ENCODE results near the gene CADPS.
A peak's percentile ranks its signal among the peaks of the same experiment; 100 is the strongest.

Gene CADPS

DNA sequence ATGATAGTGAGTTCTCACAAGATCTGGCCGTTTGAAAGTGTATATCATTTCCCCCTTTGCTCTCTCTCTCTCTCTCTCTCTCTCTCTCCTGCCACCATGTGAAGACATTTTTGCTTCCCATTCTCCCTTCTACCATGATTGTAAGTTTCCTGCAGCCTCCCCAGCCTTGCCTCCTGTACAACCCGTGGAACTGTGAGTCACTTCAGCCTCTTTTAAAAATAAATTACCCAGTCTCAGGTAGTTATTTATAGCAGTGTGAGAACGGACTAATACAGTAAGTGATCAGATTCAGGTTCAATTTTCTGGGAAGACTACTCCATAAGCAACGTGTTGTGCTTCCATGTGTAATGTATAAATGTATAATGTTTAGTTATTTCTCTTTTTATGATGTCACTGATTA lies 29.2 kb downstream of the CADPS start:
- Histone ChIP-seq H3K4me1 (peaks cover 0 to 17% (median 9%) of the 10 kb centered on the region in 10 experiments; a peak in 14 of 20 replicates), H3K27ac (no peak overlapping the region), H3K9ac (no peak overlapping the region), H3K4me2 (no peak overlapping the region), H3K27me3 (no peaks in the 10 kb centered on the region), H3K4me3 (no peak overlapping the region), H3K36me3 (no peaks in the 10 kb centered on the region), H4K20me1 (no peaks in the 10 kb centered on the region), H3K9me3 (replicated peaks in 1 of 11) (no peaks in the 10 kb centered on the region)
- no peak for TF ChIP-seq Cebpa-rat (IDR thresholded peaks at IDR 0.05)

DNA sequence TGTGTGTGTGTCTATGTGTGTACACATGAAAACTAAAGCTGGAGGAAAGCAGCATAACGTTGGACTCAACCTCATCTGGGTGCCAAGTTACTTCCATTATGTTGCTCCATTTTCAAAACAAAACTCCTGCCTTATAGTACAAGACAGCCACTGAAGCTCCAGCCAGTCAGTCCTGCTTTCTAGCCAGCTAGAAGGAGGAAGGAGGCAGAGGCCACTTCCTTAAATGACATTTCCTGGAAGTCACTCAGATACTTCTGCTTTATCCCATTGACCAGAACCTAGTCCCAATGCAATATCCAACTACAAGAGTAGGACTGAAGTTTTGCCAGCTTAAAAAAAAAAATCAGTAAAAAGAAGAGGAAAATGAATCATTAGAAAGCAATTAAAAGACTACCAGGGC lies 31.7 kb downstream of the CADPS start:
- Histone ChIP-seq H3K36me3 (no peaks in the 10 kb centered on the region), H3K4me1 (peaks cover 0 to 17% (median 9%) of the 10 kb centered on the region in 10 experiments; a peak in 14 of 20 replicates), H4K20me1 (no peaks in the 10 kb centered on the region), H3K9ac (no peak overlapping the region), H3K9me3 (replicated peaks in 1 of 11) (no peaks in the 10 kb centered on the region), H3K27ac (no peak overlapping the region), H3K4me2 (peak overlapping the region in 7 of 11 experiments; percentile 1 to 50 (median 37); a peak in 10 of 22 replicates), H3K27me3 (no peaks in the 10 kb centered on the region), H3K4me3 (no peak overlapping the region)
- no peak for TF ChIP-seq Cebpa-rat (IDR thresholded peaks at IDR 0.05)

DNA sequence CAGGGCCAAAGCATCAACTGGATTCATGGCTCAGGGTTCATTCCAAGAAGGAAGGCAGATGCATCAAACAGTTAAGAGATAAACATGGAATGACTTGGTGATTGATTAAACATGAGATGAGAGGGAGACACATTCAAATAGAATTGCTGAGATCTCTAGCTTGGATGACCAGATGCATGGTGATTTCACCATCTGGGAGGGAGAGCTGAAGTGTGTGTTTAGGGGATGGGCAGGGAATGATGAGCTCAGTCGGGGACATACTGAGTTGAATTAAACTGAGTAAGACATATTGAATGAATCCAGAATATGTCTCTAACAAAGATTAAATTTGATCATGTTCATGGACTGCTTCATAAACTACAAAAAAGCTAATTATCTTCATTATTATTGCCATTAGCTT lies 35.5 kb downstream of the CADPS start:
- no peak overlapping the region for H3K27ac ChIP-seq
- no peak for TF ChIP-seq Cebpa-rat (IDR thresholded peaks at IDR 0.05)
- H3K4me1 ChIP-seq = peaks cover 0 to 43% (median 24%) of the 10 kb centered on the region in 10 experiments; a peak in 17 of 20 replicates
- H3K9me3 ChIP-seq (replicated peaks in 1 of 11) = no peaks in the 10 kb centered on the region
- no peaks in the 10 kb centered on the region for H3K36me3 ChIP-seq
- H3K27me3 ChIP-seq = no peaks in the 10 kb centered on the region
- no peaks in the 10 kb centered on the region for H4K20me1 ChIP-seq
- no peak overlapping the region for H3K4me2 ChIP-seq
- no peak overlapping the region for H3K4me3 ChIP-seq
- no peak overlapping the region for H3K9ac ChIP-seq

DNA sequence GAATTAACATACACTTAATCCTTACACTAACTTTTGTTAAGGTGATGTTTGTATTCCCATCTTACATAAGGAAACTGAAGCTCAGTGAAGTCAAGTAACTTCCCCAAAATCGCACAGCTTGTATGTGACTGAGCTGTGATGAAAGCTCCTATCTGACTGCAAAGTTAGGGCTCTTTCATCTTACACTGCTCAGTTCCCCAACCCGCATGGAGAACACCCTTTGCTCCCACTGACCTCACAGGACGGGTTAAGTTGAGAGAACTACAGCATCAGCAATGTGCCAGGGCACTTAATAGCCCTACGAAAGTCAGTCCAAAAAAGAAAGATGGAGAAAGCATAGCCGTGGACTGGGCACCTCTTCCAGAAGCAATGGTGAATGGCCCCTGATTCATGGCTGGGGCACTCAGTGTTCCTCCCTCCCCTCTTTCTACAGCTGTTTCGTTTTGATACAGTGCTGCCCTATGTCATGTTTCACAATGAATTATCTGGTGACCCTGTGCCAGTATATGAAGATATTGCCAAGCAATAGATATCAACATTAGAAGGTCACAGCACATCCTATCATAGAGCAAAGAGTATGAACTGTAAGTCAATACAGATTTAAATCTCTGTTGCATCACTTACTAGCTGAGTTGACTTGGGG lies 38.0 kb downstream of the CADPS start:
- Histone ChIP-seq H3K4me2 (peak overlapping the region in 1 of 11 experiments; percentile 39; a peak in 2 of 22 replicates), H3K9ac (no peak overlapping the region), H3K27me3 (no peaks in the 10 kb centered on the region), H3K9me3 (replicated peaks in 1 of 11) (no peaks in the 10 kb centered on the region), H3K36me3 (no peaks in the 10 kb centered on the region), H3K4me3 (no peak overlapping the region), H3K4me1 (peaks cover 0 to 31% (median 15%) of the 10 kb centered on the region in 10 experiments; a peak in 15 of 20 replicates), H3K27ac (no peak overlapping the region), H4K20me1 (no peaks in the 10 kb centered on the region)
- no peak for TF ChIP-seq Cebpa-rat (IDR thresholded peaks at IDR 0.05)

DNA sequence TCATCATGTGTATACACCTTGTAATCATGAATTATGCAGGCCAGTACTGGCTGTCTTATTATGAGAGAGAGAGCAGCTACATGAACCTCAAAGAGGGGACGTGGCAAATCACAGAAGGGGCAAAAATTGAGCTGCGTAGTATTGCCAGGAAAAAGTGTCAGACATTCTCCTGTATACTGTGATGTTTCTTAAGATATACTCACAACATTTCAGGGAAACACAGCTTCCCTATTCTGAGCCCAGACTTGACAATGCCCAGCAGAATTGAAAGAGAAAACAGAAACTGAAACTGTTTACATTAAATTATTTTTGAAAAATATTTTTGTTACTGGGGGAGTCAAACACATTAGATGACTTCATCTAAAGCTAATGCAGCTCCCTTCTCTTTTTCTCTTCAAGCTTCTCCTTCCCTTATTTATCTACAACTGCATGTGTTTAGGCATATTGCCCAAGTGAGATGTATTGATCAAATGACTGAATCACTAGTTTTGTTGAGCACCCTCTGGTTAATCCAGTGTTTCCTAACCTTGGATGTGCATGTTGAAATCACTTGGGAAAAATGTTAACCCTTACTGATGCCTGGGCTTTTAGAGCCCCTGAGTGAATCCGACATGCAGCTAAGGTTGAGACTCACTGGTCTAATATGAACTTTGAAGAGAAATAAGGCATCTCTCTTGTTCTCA lies 39.5 kb downstream of the CADPS start:
- Histone ChIP-seq H4K20me1 (no peaks in the 10 kb centered on the region), H3K4me2 (peak overlapping the region in 10 of 11 experiments; percentile 1 to 76 (median 53); a peak in 17 of 22 replicates), H3K36me3 (no peaks in the 10 kb centered on the region), H3K9ac (peak overlapping the region in 3 of 11 experiments; percentile 29 to 34 (median 33); a peak in 5 of 22 replicates), H3K4me1 (peaks cover 0 to 31% (median 15%) of the 10 kb centered on the region in 10 experiments; a peak in 15 of 20 replicates), H3K27me3 (no peaks in the 10 kb centered on the region), H3K27ac (peak overlapping the region in 9 of 11 experiments; percentile 37 to 71 (median 48); a peak in 16 of 22 replicates), H3K4me3 (peak overlapping the region in 1 of 10 experiments; percentile 7; a peak in 1 of 20 replicates), H3K9me3 (replicated peaks in 1 of 11) (no peaks in the 10 kb centered on the region)
- TF ChIP-seq Cebpa-rat (IDR thresholded peaks at IDR 0.05) = no peak

DNA sequence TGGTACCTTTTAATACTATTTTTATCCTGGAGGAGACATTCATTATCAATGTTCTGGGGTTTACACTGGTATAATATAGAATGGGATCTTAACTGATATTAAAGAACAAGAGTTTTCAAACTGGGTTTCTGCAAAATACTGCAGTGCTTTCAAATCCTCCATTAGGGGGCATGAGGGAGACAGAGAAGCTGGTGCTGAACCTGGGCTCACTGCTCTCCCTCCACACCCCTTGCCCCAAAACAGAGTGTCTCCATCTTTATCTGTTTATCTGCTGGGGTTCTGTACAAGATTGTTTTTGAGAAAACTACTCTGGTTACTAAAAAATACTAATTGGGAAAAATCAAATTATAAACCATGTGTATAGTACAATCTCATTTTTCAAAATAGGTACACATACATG lies 41.7 kb downstream of the CADPS start:
- Histone ChIP-seq H3K27ac (no peak overlapping the region), H3K4me3 (no peak overlapping the region), H3K9ac (no peak overlapping the region), H3K9me3 (replicated peaks in 1 of 11) (no peaks in the 10 kb centered on the region), H4K20me1 (no peaks in the 10 kb centered on the region), H3K4me2 (no peak overlapping the region), H3K4me1 (peaks cover 0 to 31% (median 15%) of the 10 kb centered on the region in 10 experiments; a peak in 15 of 20 replicates), H3K27me3 (no peaks in the 10 kb centered on the region), H3K36me3 (no peaks in the 10 kb centered on the region)
- TF ChIP-seq Cebpa-rat (IDR thresholded peaks at IDR 0.05) = no peak

DNA sequence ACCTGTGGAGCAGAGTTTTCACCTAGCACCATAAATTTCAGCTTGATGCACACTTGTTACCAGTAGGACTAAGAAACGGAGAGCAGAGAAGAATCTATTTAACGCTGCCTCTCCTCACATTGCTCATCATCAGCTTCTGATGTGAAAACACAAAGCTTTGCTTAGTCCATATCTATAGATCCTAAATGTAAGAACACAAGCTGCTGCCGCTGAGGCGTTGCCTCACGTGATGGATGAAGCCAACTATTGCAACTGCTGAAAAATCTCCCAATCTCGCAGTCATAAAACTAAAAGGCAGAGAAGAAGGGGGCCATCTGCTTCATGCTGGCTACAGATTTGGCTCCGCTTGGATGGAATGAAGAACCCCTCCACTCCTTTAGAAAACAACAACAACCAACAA lies 42.7 kb downstream of the CADPS start:
- Histone ChIP-seq H3K9ac (no peak overlapping the region), H3K4me3 (no peak overlapping the region), H3K36me3 (no peaks in the 10 kb centered on the region), H3K27me3 (no peaks in the 10 kb centered on the region), H3K4me1 (peaks cover 0 to 31% (median 15%) of the 10 kb centered on the region in 10 experiments; a peak in 15 of 20 replicates), H3K27ac (no peak overlapping the region), H3K9me3 (replicated peaks in 1 of 11) (no peaks in the 10 kb centered on the region), H4K20me1 (no peaks in the 10 kb centered on the region), H3K4me2 (no peak overlapping the region)
- TF ChIP-seq Cebpa-rat (IDR thresholded peaks at IDR 0.05) = no peak

DNA sequence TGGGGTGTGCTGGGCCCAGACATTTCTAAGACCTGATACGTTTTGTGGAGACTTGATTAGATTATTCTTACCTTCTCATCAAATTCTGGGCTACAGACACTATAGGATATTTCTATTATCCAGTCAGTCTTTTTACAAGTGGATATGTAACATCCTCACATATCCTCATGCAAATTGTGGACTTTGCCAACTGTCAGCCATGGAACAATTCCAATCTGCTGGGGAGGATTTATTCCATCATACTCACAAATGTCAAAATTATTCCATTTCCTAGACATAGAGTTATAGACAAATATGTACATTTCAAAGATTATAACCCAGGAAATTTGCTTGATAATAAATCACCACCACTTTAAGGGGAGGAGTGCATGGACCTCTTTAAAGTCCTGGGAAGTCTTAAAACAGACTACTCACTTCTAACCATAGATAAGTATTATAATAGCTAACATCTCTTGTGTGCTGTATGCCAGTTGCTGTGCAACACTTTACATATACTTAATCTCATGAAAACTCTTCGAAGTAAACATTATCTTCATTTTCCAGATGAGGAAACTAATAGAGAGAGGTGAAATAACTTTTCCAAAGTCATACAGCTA lies 44.4 kb downstream of the CADPS start:
- no peak overlapping the region for H3K9ac ChIP-seq
- H3K27me3 ChIP-seq = no peaks in the 10 kb centered on the region
- no peak overlapping the region for H3K4me2 ChIP-seq
- no peak overlapping the region for H3K4me3 ChIP-seq
- H3K9me3 ChIP-seq (replicated peaks in 1 of 11) = no peaks in the 10 kb centered on the region
- no peak overlapping the region for H3K27ac ChIP-seq
- H4K20me1 ChIP-seq = no peaks in the 10 kb centered on the region
- TF ChIP-seq Cebpa-rat (IDR thresholded peaks at IDR 0.05) = no peak
- H3K4me1 ChIP-seq = peaks cover 0 to 15% (median 8%) of the 10 kb centered on the region in 10 experiments; a peak in 15 of 20 replicates
- no peaks in the 10 kb centered on the region for H3K36me3 ChIP-seq

DNA sequence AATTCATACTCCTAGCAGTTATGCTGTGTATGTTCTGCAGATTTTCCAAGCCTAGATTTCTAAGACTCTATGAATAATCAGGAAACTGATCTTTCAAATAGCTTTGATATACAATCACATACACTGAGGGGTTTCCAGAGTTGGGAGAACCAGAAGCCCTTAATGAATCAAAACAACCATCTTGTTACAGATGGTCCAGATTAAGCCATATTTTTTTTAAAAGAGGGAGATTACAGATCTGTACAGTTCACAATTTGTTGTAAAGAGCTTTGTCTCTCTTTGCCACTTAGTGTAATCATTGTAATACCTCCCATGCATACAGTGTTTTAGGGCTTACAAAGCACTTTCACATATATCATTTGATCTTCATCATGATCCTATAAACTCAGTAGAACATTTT lies 47.7 kb downstream of the CADPS start:
- Histone ChIP-seq H3K9me3 (replicated peaks in 1 of 11) (no peaks in the 10 kb centered on the region), H3K27me3 (no peaks in the 10 kb centered on the region), H3K4me3 (no peak overlapping the region), H3K4me2 (no peak overlapping the region), H3K9ac (no peak overlapping the region), H3K36me3 (no peaks in the 10 kb centered on the region), H3K4me1 (no peaks in the 10 kb centered on the region), H4K20me1 (no peaks in the 10 kb centered on the region), H3K27ac (no peak overlapping the region)
- TF ChIP-seq Cebpa-rat (IDR thresholded peaks at IDR 0.05) = no peak
